ENCODE results near the gene CLPTM1. TPM values are rescaled to one million over a fixed set of nuclear protein-coding genes. Genes with fewer than 3 reads are reported as not detected.

CLPTM1 gene
- total and polyA plus RNA-seq, 2 donors (not counting 3 experiments of a cell fraction or from before 2014, with no cell fraction given): 108 to 176 TPM

DNA sequence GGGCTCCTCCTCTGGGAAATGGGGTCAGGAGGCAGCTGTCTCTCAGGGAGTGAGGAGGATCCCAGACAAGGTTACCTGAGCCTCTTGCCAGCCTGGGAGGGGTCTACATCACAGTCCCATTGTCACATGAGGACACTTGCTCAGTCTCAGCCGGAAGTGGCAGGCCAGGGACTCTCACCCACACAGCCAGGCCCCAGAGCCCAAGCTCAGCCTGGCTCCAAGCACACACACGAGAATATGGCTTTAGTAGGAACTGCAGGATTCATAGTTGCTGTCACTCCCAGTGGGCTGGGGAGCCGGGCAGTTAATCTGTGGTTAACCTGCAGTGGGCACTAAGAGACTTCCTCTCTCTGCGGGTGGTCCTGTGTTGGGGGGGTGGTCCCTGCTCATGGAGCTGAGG, 30.3 kb downstream of the CLPTM1 start:
- Histone ChIP-seq H3K4me1 (ENCODE audit: control insufficient read depth, extremely low read depth, insufficient read depth, low read length) (no peaks in the 10 kb centered on the region), H3K36me3 (ENCODE audit: control insufficient read depth in 2 of 2, extremely low read depth in 1 of 2, insufficient read depth in 2 of 2, low read length in 2 of 2) (peaks cover 6 to 43% of the 10 kb centered on the region in 2 experiments), H4K20me1 (replicated peaks; ENCODE audit: control insufficient read depth, extremely low read depth, insufficient read depth, low read length) (no peaks in the 10 kb centered on the region), H3K9me3 (replicated peaks; ENCODE audit: control insufficient read depth, insufficient read depth, low read length) (no peaks in the 10 kb centered on the region), H3K4me2 (ENCODE audit: insufficient read depth, low read length) (no peak overlapping the region), H3K9me1 (replicated peaks; ENCODE audit: control insufficient read depth, extremely low read depth, insufficient read depth, low read length) (no peaks in the 10 kb centered on the region), H3K4me3 (replicated peaks in 1 of 3; ENCODE audit: insufficient read depth in 1 of 3, low read depth in 1 of 3, low read length in 3 of 3) (no peak overlapping the region), H3K27me3 (ENCODE audit: control insufficient read depth in 2 of 2, insufficient read depth in 2 of 2, low read length in 2 of 2) (no peaks in the 10 kb centered on the region), H2AFZ (ENCODE audit: low read depth, low read length) (no peak overlapping the region), H3K79me2 (ENCODE audit: control insufficient read depth, insufficient read depth, low read length) (no peaks in the 10 kb centered on the region), H3K27ac (ENCODE audit: insufficient read depth, low read depth, low read length) (no peak overlapping the region), H3K9ac (replicated peaks; ENCODE audit: extremely low read depth, insufficient read depth, low read length) (no peak overlapping the region)
- no peak for DNase-seq (ENCODE audit: low read depth, low spot score)
- POLR2A ChIA-PET: no interaction called here
- TF ChIP-seq POLR2AphosphoS5 (IDR thresholded peaks at IDR 0.05; ENCODE audit: insufficient read depth, low read depth, low read length): no peak
- no peak for TF ChIP-seq FOS (IDR thresholded peaks at IDR 0.05; ENCODE audit: borderline replicate concordance, insufficient read depth, low read length)
- no peak for TF ChIP-seq JUN (IDR thresholded peaks at IDR 0.05; ENCODE audit: borderline replicate concordance, insufficient read depth, insufficient read length, low read depth)
- no peak for TF ChIP-seq POLR2A (IDR thresholded peaks at IDR 0.05; ENCODE audit: low read depth, low read length)
- TF ChIP-seq MYC (IDR thresholded peaks at IDR 0.05; ENCODE audit: low read depth, low read length): no peak
- TF ChIP-seq, protein P1, sequence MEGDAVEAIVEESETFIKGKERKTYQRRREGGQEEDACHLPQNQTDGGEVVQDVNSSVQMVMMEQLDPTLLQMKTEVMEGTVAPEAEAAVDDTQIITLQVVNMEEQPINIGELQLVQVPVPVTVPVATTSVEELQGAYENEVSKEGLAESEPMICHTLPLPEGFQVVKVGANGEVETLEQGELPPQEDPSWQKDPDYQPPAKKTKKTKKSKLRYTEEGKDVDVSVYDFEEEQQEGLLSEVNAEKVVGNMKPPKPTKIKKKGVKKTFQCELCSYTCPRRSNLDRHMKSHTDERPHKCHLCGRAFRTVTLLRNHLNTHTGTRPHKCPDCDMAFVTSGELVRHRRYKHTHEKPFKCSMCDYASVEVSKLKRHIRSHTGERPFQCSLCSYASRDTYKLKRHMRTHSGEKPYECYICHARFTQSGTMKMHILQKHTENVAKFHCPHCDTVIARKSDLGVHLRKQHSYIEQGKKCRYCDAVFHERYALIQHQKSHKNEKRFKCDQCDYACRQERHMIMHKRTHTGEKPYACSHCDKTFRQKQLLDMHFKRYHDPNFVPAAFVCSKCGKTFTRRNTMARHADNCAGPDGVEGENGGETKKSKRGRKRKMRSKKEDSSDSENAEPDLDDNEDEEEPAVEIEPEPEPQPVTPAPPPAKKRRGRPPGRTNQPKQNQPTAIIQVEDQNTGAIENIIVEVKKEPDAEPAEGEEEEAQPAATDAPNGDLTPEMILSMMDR (IDR thresholded peaks at IDR 0.05; ENCODE audit: extremely low read depth in 1 of 2, insufficient read depth in 1 of 2, low read depth in 1 of 2, low read length in 2 of 2): no peak
- TF ChIP-seq, protein P2, sequence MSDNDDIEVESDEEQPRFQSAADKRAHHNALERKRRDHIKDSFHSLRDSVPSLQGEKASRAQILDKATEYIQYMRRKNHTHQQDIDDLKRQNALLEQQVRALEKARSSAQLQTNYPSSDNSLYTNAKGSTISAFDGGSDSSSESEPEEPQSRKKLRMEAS (IDR thresholded peaks at IDR 0.05; ENCODE audit: insufficient read depth, insufficient read length): no peak
- no peak for TF ChIP-seq EZH2 (IDR thresholded peaks at IDR 0.05; ENCODE audit: borderline replicate concordance, low read depth, low read length, severe bottlenecking)
- TF ChIP-seq GATA2 (IDR thresholded peaks at IDR 0.05; ENCODE audit: insufficient read depth, insufficient read length, low read depth, low read length): no peak
- intact Hi-C loops (cut with micrococcal nuclease) (no loop called here), dilution Hi-C loops (cut with MboI; ENCODE audit: extremely low pct_ligation_motif_present, low sequenced_read_pairs) (no loop called here)
- CTCF ChIA-PET: interaction anchor here (0.9 kb wide), 1 partner anchor 10 kb away, joined by 3 read pairs; no protein-coding TSS in a partner anchor
- FAIRE-seq: no peak
- no TSS peak for BruUV-seq (replicated peaks)

All from endothelial cell of umbilical vein (primary cell).